GM21423 (cell line): Measurements from ENCODE around the gene ADGRB3.
"Not testable (repeated sequence)": the region's sequence is repeated elsewhere in the genome, so short reads cannot be mapped to it uniquely, and the experiment has no call there.

ENCODE experiments used
- ATAC-seq: cut with Tn5 transposase; IDR thresholded peaks from one replicate; pipeline ENCODE4 v1.9.1; 2021; ENCODE audit warnings: mild to moderate bottlenecking, moderate library complexity; ENCODE audit not compliant: unreplicated experiment

Gene ADGRB3

DNA sequence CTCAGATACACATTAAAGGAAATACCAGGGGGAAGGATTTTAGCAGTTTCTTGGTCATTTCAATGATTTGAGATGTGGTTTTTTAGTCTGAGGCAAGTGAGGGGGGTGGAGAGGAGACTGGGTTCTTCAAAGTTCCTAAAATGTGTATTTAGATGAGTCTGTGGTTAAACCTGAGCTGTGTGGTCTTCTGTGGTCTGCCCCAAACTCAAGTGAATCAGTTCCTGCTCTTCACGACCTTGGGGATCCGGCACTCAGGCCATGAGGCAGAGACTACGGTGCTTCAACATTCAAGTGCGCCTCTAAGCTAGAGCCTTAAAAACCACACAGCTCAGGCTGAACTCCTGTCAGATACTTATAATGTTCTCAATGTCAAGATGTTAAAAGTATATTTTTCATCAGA, 755.0 kb downstream of the ADGRB3 start:
- no peak for ATAC-seq

GRCh38 chr6:69391106-69391505, 756.0 kb downstream of the ADGRB3 start:
- no peak for ATAC-seq

DNA sequence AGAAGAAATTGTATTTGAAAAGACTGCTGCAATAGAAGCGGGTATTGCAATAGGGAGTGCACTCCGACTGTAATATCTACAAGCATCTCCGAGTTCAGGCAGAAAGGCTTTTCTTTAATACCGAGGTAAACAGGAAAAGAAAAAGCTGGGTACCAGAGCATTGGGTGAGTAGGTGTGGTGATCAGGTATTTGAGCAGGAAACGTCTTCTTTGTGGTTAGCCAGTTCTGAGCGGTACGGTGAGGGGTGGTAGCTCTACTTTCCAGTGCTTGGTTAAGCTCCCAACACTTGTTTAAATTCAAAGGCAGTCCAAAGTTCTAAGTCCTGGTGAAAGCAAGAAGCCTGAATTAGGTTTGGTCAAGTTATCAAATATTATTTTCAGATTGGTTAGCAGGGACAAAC, 757.7 kb downstream of the ADGRB3 start:
- ATAC-seq, result no peak

DNA sequence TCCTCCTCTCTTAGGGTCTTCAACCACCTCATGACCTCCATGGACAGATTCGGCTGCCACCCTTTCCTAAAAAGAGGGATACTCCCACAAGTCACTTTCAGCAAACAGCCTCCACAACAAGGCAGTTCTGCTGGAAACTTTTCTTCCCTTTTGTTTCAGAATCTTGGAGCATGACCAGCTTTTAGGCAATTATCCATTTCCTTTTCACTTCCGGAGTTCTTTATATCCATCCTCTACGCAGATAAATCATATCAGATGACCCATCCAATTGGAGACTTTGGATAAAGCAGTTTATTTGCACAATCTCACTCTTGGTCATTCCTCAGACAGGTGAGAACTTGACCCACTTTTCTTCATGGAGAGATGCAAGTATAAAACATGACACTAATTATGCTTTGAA, 763.2 kb downstream of the ADGRB3 start:
- ATAC-seq, result no peak

GRCh38 chr6:69398729-69399128, 763.6 kb downstream of the ADGRB3 start:
- ATAC-seq, result no peak

DNA sequence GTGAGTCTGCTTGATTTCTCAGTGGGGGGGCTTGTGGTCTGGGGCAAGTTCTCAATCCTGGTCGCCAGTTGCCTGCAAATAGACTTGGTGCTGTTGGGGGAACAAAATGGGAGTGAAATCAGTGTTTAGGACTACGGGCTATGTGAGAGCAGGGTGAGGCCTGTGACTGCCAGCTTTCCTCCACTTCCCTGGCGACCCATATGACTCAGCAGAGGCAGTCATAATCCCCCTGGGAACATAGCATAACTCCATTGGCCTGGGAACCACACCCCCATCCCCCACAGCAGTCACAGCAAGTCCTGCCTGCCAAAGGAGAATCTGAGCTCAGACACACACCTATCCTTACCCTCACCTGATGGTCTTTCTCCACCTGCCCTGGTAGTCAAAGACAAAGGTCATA, 773.8 kb downstream of the ADGRB3 start:
- ATAC-seq, result no peak

DNA sequence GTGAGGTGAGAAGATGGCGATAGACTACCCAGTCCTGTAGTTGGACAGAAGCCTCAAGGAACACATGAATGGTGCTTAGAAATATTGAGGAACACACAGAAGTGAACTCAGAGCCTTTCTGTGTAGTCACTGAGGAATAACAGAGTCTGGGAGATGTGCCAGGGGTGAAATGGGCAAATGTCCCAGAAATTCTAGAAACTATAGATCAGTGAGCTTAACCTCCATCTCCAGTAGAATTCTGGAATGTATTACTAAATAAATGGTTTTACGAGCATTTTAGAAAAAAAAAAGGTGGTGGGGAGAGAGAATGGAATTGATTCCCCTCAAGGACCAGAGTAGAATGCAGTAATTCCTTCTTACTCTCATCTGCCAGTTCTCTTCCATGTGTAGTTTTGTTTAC, 781.7 kb downstream of the ADGRB3 start:
- ATAC-seq, result no peak

GRCh38 chr6:69421269-69421668, 786.2 kb downstream of the ADGRB3 start:
- no peak for ATAC-seq

GRCh38 chr6:69422020-69422419, 786.9 kb downstream of the ADGRB3 start:
- ATAC-seq, result no peak

DNA sequence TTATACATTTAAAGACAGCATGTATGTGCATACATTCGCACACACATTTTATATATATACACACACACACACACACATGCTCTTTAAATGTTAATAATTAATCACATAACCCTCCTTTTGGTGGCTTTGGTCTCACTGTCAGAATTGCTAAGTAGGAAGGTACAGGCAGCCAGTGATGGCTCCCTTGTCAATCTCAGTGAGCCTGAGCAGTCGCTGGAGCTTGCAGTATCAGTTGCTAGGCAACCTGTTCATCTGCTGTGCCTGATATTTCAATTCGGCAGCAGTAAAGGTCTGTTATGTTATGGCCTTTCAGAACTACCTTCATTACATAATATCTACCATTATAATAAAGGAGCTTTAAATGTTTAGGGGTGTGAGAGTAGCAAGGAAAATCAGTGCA, 787.4 kb downstream of the ADGRB3 start:
- no peak for ATAC-seq

- ATAC-seq, result no peak
Observed at GRCh38 chr6:69423785-69424184, 788.7 kb downstream of the ADGRB3 start.

- no peak for ATAC-seq
Observed at GRCh38 chr6:69424581-69424980, 789.5 kb downstream of the ADGRB3 start.

- ATAC-seq, result no peak
Observed at GRCh38 chr6:69427882-69428281, 792.8 kb downstream of the ADGRB3 start.

DNA sequence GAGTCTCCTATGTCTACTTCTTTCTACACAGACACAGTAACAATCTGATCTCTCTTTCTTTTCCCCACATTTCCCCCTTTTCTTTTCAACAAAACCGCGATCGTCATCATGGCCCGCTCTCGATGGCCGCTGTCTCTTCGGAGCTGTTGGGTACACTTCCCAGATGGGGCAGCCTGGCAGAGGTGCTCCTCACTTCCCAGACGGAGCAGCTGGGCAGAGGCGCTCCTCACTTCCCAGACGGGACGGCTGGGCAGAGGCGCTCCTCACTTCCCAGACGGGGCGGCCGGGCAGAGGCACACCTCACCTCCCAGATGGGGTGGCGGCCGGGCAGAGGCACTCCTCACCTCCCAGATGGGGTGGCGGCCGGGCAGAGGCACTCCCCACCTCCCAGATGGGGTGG, 797.1 kb downstream of the ADGRB3 start:
- ATAC-seq, result not testable (repeated sequence)

GRCh38 chr6:69433116-69433515, 798.0 kb downstream of the ADGRB3 start:
- not testable (repeated sequence) for ATAC-seq

DNA sequence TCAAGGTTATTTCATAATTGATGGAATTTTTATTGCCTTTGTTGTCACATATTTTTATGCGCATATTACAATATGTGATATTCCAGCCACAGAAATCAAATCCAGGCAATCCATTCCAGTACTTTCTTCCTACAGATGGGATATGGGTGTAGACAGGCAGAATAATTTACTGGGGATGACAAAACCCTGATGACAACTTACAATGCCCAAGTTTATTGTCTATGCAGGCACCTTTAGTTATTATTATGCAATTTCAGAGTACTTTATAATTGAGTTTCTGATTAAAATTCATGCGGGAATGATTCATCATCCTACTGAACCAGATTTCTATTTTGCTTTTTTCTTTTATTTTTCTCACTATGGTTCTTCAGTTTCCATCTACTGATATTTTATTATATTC, 803.0 kb downstream of the ADGRB3 start:
- no peak for ATAC-seq
